ENCODE data around the gene SLC26A1. TPM values are rescaled to one million over a fixed set of nuclear protein-coding genes. Genes with fewer than 3 reads are reported as not detected.

SLC26A1 gene
- total RNA-seq, 1 experiment from 2014 or later, result 0.09 TPM

DNA sequence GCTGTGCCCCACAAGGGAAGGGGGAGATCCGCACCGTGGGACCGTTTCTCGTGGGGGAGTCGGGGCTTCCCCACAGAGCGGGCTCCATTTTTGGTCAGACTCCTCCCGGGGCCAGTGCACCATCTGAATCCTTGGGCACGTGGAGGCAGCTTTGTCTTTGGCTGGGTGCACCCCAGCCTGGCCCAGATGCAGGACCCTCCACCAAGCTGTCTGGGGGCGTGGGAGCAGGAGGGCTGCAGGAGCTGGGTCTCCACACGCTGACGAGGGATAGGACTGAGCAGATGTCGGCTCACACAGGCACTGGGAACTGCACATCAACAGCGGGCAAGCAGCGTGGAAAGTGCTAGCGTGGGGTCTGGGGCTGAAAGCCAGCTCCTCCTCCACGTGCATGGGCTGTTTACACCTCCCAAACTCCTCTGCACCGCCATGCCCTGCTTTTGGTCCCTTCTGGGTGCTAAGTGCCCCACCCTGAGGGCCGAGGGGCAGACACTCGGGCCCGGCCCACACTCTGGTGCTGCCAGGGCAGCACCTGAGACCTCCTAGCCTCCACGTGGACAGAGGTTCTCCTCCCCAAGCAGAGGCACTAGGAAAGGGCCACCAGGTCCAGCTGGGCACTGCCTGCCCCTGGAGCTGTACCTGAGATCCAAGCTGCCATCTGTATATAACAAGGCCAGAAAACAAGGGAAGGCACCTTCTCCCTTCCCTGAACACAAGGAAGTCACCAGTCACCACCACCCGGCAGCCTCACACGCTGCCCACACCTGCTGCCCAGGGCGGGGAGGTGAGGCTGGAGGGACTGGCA, 33.7 kb downstream of the SLC26A1 start:
- H3K18ac ChIP-seq (ENCODE audit: insufficient read length, low read depth, low read length), result no peak overlapping the region
- no peak overlapping the region for H4K5ac ChIP-seq (ENCODE audit: insufficient read length, low read depth, low read length)
- H3K27ac ChIP-seq (ENCODE audit: insufficient read length, low read depth, low read length), result no peak overlapping the region
- Mint-ChIP-seq H3K9me3 (no peaks in the 10 kb centered on the region), H3K27me3 (ENCODE audit: low read depth) (no peaks in the 10 kb centered on the region), H3K36me3 (ENCODE audit: insufficient read depth in 1 of 3, low read depth in 3 of 3) (peaks cover 0 to 5% (median 0%) of the 10 kb centered on the region in 3 experiments; a peak in 1 of 7 replicates), H3K27ac (no peak overlapping the region), H3K4me1 (no peaks in the 10 kb centered on the region), H3K4me3 (no peak overlapping the region)
- no peak overlapping the region for H3K9ac ChIP-seq (ENCODE audit: extremely low read depth, insufficient read length, low read length)
- no peak overlapping the region for H2AK5ac ChIP-seq (ENCODE audit: insufficient read length, low read length)
- no peaks in the 10 kb centered on the region for H3K79me1 ChIP-seq (ENCODE audit: insufficient read depth, low read depth, low read length, poor library complexity, severe bottlenecking)
- no peaks in the 10 kb centered on the region for H3K4me1 ChIP-seq (ENCODE audit: insufficient read depth, low read length)
- H3K27me3 ChIP-seq (ENCODE audit: insufficient read depth, low read length), result no peaks in the 10 kb centered on the region
- H2BK5ac ChIP-seq (ENCODE audit: insufficient read length, low read length), result no peak overlapping the region
- no peak overlapping the region for H2AFZ ChIP-seq (ENCODE audit: low read length)
- H3K4me2 ChIP-seq (ENCODE audit: insufficient read depth, insufficient read length, low read length), result no peak overlapping the region
- no peak overlapping the region; the same call in 1 of the 2 replicates for H3K14ac ChIP-seq (ENCODE audit: insufficient read depth, low read length)
- no peak overlapping the region for H2BK12ac ChIP-seq (ENCODE audit: insufficient read length, low read depth, low read length)
- no peak overlapping the region for H2BK15ac ChIP-seq (ENCODE audit: low read depth, low read length)
- TF ChIP-seq, protein P1, sequence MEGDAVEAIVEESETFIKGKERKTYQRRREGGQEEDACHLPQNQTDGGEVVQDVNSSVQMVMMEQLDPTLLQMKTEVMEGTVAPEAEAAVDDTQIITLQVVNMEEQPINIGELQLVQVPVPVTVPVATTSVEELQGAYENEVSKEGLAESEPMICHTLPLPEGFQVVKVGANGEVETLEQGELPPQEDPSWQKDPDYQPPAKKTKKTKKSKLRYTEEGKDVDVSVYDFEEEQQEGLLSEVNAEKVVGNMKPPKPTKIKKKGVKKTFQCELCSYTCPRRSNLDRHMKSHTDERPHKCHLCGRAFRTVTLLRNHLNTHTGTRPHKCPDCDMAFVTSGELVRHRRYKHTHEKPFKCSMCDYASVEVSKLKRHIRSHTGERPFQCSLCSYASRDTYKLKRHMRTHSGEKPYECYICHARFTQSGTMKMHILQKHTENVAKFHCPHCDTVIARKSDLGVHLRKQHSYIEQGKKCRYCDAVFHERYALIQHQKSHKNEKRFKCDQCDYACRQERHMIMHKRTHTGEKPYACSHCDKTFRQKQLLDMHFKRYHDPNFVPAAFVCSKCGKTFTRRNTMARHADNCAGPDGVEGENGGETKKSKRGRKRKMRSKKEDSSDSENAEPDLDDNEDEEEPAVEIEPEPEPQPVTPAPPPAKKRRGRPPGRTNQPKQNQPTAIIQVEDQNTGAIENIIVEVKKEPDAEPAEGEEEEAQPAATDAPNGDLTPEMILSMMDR (conservative IDR thresholded peaks at IDR 0.05), result no peak
- no peaks in the 10 kb centered on the region for H4K20me1 ChIP-seq (ENCODE audit: control insufficient read depth, insufficient read depth, insufficient read length)
- no peak overlapping the region for H3T11ph ChIP-seq (ENCODE audit: low read length)
- H2BK20ac ChIP-seq (ENCODE audit: low read depth, low read length, poor library complexity, severe bottlenecking), result no peak overlapping the region
- no peak for DNase-seq
- H3K23ac ChIP-seq (ENCODE audit: insufficient read length, low read depth, low read length), result no peak overlapping the region
- WGBS (ENCODE audit: extremely low coverage, insufficient read length, low lambda C conversion rate), result no CpG with 5 or more reads among the region's 24 CpGs
- no peaks in the 10 kb centered on the region for H3K23me2 ChIP-seq (ENCODE audit: insufficient read length, low read depth, low read length, poor library complexity, severe bottlenecking)
- H4K91ac ChIP-seq (ENCODE audit: insufficient read length, low read depth, low read length), result no peak overlapping the region
- no peak overlapping the region for H4K8ac ChIP-seq (replicated peaks; ENCODE audit: insufficient read length, low read depth, low read length)
- no peaks in the 10 kb centered on the region for H3K9me3 ChIP-seq (ENCODE audit: control insufficient read depth, low read depth, low read length)
- no peak overlapping the region for H3K56ac ChIP-seq (ENCODE audit: insufficient read length, low read depth, low read length)
- no peak overlapping the region for H3K4ac ChIP-seq (ENCODE audit: low read depth, low read length)
- H3K79me2 ChIP-seq (ENCODE audit: insufficient read depth, low read length), result no peaks in the 10 kb centered on the region
- no peak overlapping the region for H2BK120ac ChIP-seq (ENCODE audit: low read depth, low read length, poor library complexity, severe bottlenecking)

Data from H9 (cell line).